ENCODE results near the gene TGFB1. TPM values are rescaled to one million over a fixed set of nuclear protein-coding genes. Genes with fewer than 3 reads are reported as not detected.
"Not testable (repeated sequence)": the region's sequence is repeated elsewhere in the genome, so short reads cannot be mapped to it uniquely, and the experiment has no call there.

Gene TGFB1
- total and polyA plus RNA-seq, 2 of the 13 experiments (the other 11 are each of a cell fraction or from before 2014, with no cell fraction given) = 4.1 to 5.4 TPM

- no peak for FAIRE-seq
- H3K9me3 ChIP-seq (ENCODE audit: low read length) = no peaks in the 10 kb centered on the region
- H3K36me3 ChIP-seq (replicated peaks in 1 of 2; ENCODE audit: control insufficient read depth in 1 of 2, insufficient read depth in 2 of 2, low read length in 2 of 2) = peaks cover 51 to 94% of the 10 kb centered on the region in 2 experiments
- no peak for TF ChIP-seq HDAC6 (IDR thresholded peaks at IDR 0.05; ENCODE audit: low read depth, low read length)
- TF ChIP-seq ZNF292 (CRISPR knock-in tag; IDR thresholded peaks at IDR 0.05; ENCODE audit: borderline replicate concordance, low read depth) = no peak
- no peak for TF ChIP-seq MTF1 (CRISPR knock-in tag; IDR thresholded peaks at IDR 0.05)
- no peak for TF ChIP-seq ZNF629 (CRISPR knock-in tag; conservative IDR thresholded peaks at IDR 0.05)
- ChIA-PET POLR2A (interaction anchor here (1.6 kb wide), 1 partner anchor 31 kb away, joined by 4 read pairs; no protein-coding TSS in a partner anchor), CTCF (ENCODE audit: low intra/inter-chr PET ratio, low total read pairs) (no interaction called here)
- no peak for ATAC-seq
- no peak overlapping the region for H2AFZ ChIP-seq (ENCODE audit: low read length)
- no peaks in the 10 kb centered on the region for H3K4me1 ChIP-seq (ENCODE audit: insufficient read depth, low read length)
- no peaks in the 10 kb centered on the region for H3K79me2 ChIP-seq (ENCODE audit: insufficient read depth, low read length)
- intact Hi-C loops (cut with micrococcal nuclease; ENCODE audit: unreplicated experiment) (no loop called here), in situ Hi-C loops (cut with HindIII; ENCODE audit: extremely low pct_ligation_motif_present, low pct_unique_long_range_greater_than_20kb) (no loop called here)
- no peak overlapping the region for H3K9ac ChIP-seq (ENCODE audit: insufficient read depth, low read depth, low read length)
- H3K4me3 ChIP-seq (replicated peaks in 1 of 3; ENCODE audit: insufficient read depth in 1 of 3, low read depth in 2 of 3, low read length in 3 of 3) = no peak overlapping the region
- BruUV-seq (replicated peaks) = no TSS peak
- H3K27ac ChIP-seq (ENCODE audit: extremely low read length, insufficient read depth, low read length) = no peak overlapping the region
- peaks cover 3% of the 10 kb centered on the region; the same call in 1 of the 2 replicates for H4K20me1 ChIP-seq (ENCODE audit: insufficient read depth, low read length)
- WGBS (ENCODE audit: low lambda C conversion rate) = 98% methylated on average over 10 of the region's 10 CpGs
- H3K4me2 ChIP-seq (ENCODE audit: low read depth, low read length) = no peak overlapping the region
- no peak for DNase-seq (ENCODE audit: low spot score)
- no peaks in the 10 kb centered on the region for H3K27me3 ChIP-seq (ENCODE audit: control insufficient read depth in 1 of 2, insufficient read depth in 2 of 2, low read length in 2 of 2)
These were observed 59.3 kb downstream of the TGFB1 start for GRCh38 chr19:41294393-41294792.

GRCh38 chr19:41289814-41290213, 63.9 kb downstream of the TGFB1 start:
- BruUV-seq (replicated peaks); intact Hi-C loops (cut with micrococcal nuclease; ENCODE audit: unreplicated experiment); H3K9ac ChIP-seq (ENCODE audit: insufficient read depth, low read depth, low read length); H3K4me2 ChIP-seq (ENCODE audit: low read depth, low read length); H3K27ac ChIP-seq (ENCODE audit: extremely low read length, insufficient read depth, low read length); H3K9me3 ChIP-seq (ENCODE audit: low read length); H3K4me3 ChIP-seq (replicated peaks in 1 of 3; ENCODE audit: insufficient read depth in 1 of 3, low read depth in 2 of 3, low read length in 3 of 3); in situ Hi-C loops (cut with HindIII; ENCODE audit: extremely low pct_ligation_motif_present, low pct_unique_long_range_greater_than_20kb); H3K27me3 ChIP-seq (ENCODE audit: control insufficient read depth in 1 of 2, insufficient read depth in 2 of 2, low read length in 2 of 2); ATAC-seq; H2AFZ ChIP-seq (ENCODE audit: low read length); H4K20me1 ChIP-seq (ENCODE audit: insufficient read depth, low read length); POLR2A ChIA-PET; H3K79me2 ChIP-seq (ENCODE audit: insufficient read depth, low read length); CTCF ChIA-PET (ENCODE audit: low intra/inter-chr PET ratio, low total read pairs); FAIRE-seq; DNase-seq (ENCODE audit: low spot score): not testable (repeated sequence)
- Histone ChIP-seq H3K36me3 (replicated peaks in 1 of 2; ENCODE audit: control insufficient read depth in 1 of 2, insufficient read depth in 2 of 2, low read length in 2 of 2) (peaks cover 31 to 85% of the 10 kb centered on the region in 2 experiments), H3K4me1 (ENCODE audit: insufficient read depth, low read length) (peaks cover 11% of the 10 kb centered on the region; the same call in 1 of the 2 replicates)
- WGBS (ENCODE audit: low lambda C conversion rate) = 95% methylated on average over 8 of the region's 8 CpGs

All from HepG2 (cell line).